HepG2 (cell line): ENCODE data around the gene B4GALT5. TPM values are rescaled to one million over a fixed set of nuclear protein-coding genes. Genes with fewer than 3 reads are reported as not detected.

Source experiments
- ERF ChIP-seq: IDR thresholded peaks from 2 replicates; pipeline ENCODE4 v1.6.1; 2018; ENCODE audit warnings: missing biosample characterization, missing genetic modification reagents
- MIXL1 ChIP-seq: IDR thresholded peaks from 2 replicates; pipeline ENCODE4 v1.6.1; 2016
- MYC ChIP-seq: sonication (generic); formaldehyde crosslinking; IDR thresholded peaks from 2 replicates; pipeline ENCODE4 v1.9.0; 2021; ENCODE audit warnings: missing genetic modification reagents, borderline replicate concordance
- NR2F6 ChIP-seq, 2 experiments: IDR thresholded peaks; 2 replicates each; pipeline ENCODE4 v1.6.1; 2016; ENCODE audit warnings: antibody characterized with exemption in 1 of 2, mild to moderate bottlenecking in 1 of 2
- SP2 ChIP-seq: sonication (generic); formaldehyde crosslinking; IDR thresholded peaks from 2 replicates; pipeline ENCODE4 v1.5.1; 2020; ENCODE audit warnings: mild to moderate bottlenecking, missing genetic modification reagents
- TBX2 ChIP-seq: sonication (generic); formaldehyde crosslinking; IDR thresholded peaks from 2 replicates; pipeline ENCODE4 v1.5.0; 2020; ENCODE audit warnings: missing genetic modification reagents, mild to moderate bottlenecking, borderline replicate concordance
- TGIF2 ChIP-seq: IDR thresholded peaks from 2 replicates; pipeline ENCODE4 v1.6.1; 2016; ENCODE audit warnings: control low read depth, missing compliant biosample characterization
- ZBTB38 ChIP-seq: sonication (generic); formaldehyde crosslinking; IDR thresholded peaks from 2 replicates; pipeline ENCODE4 v1.5.1; 2020; ENCODE audit warnings: mild to moderate bottlenecking, missing genetic modification reagents
- ZFP82 ChIP-seq: sonication (generic); formaldehyde crosslinking; IDR thresholded peaks from 2 replicates; pipeline ENCODE4 v1.5.1; 2020; ENCODE audit warnings: mild to moderate bottlenecking, missing genetic modification reagents, borderline replicate concordance
- ZNF251 ChIP-seq: sonication (generic); formaldehyde crosslinking; IDR thresholded peaks from 2 replicates; pipeline ENCODE4 v1.9.0; 2021; ENCODE audit warnings: mild to moderate bottlenecking, missing genetic modification reagents
- polyA plus RNA-seq, 8 experiments: library from polyadenylated mRNA; depleted of rRNA in 3 of 8; stranded (reverse) in 7 of 8; unstranded in 1 of 8; fragments of >200 nt; fragmentation: Illumina TruSeq in 4 of 8; extraction: Trizol in 4 of 8; gene quantifications; 2 replicates each; pipeline versions ENCODE4 v1.2.1 to v1.2.3, GENCODE V29; 2011 to 2016; ENCODE audit warnings: low read depth in 4 of 8, missing spikeins in 1 of 8, mixed read lengths in 1 of 8; ENCODE audit not compliant: insufficient read depth in 1 of 8
- total RNA-seq, 5 experiments: library from RNA; depleted of rRNA; stranded (reverse); fragments of >200 nt; fragmentation: Illumina TruSeq; extraction: Trizol; gene quantifications; 2 replicates each; pipeline ENCODE4 v1.2.3, GENCODE V29; 2016; ENCODE audit warnings: low read depth in 1 of 5
- TF ChIP-seq, protein P1 (sequence below): sonication (generic); formaldehyde crosslinking; IDR thresholded peaks from one replicate; pipeline ENCODE4 v1.5.1; 2020; ENCODE audit warnings: mild to moderate bottlenecking, missing genetic modification reagents; ENCODE audit errors: not compliant biosample characterization
- TF ChIP-seq, protein P2 (sequence below): sonication (generic); formaldehyde crosslinking; IDR thresholded peaks from 2 replicates; pipeline ENCODE4 v1.4.0; 2020; ENCODE audit warnings: missing genetic modification reagents, low read depth, mild to moderate bottlenecking, borderline replicate concordance
- TF ChIP-seq, protein P3 (sequence below): sonication (generic); formaldehyde crosslinking; IDR thresholded peaks from 2 replicates; pipeline ENCODE4 v1.5.0; 2020; ENCODE audit warnings: missing genetic modification reagents
- TF ChIP-seq, protein P4 (sequence below): sonication (generic); formaldehyde crosslinking; conservative IDR thresholded peaks from 2 replicates; pipeline ENCODE4 v1.8.1; 2023; ENCODE audit warnings: missing genetic modification reagents

The B4GALT5 gene
- total and polyA plus RNA-seq, 2 of the 13 experiments (the other 11 are each of a cell fraction or from before 2014, with no cell fraction given): 27.3 to 30.9 TPM

DNA sequence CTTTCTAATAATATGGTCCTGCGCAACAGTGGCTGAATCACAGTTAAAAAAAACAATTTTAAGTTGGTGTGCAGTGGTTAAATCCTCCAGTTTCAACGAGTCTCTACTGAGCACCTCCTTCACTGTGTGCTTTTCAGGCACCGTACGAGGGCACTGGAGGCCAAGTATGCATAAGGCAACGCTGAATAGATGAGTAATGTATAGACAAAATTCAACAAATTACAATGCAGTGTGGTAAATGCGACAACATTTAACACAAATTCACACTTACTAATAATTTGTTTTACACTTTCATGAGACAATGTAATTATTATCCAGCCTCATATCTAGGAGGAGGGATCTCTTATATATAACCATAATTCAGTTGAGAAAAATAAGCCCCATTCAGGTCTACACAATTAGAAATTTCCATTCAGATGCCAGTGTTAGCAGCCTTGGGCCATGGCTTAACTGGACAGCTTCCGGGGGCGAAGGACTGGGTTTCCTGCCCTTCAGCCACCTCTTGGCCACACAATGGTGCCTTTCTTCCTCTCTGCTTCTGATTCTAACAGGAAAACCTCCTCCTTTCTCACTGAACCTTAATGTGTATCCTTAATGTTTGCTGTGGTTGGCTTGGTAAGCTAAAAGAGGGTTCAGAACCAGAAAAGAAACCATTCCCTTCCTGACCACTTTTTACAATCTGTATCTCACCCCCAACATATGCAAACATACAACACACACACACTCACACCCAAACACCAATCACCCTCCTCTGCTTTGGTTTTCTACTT lies 51.9 kb downstream of the B4GALT5 start (continued):
- TF ChIP-seq, protein P1, sequence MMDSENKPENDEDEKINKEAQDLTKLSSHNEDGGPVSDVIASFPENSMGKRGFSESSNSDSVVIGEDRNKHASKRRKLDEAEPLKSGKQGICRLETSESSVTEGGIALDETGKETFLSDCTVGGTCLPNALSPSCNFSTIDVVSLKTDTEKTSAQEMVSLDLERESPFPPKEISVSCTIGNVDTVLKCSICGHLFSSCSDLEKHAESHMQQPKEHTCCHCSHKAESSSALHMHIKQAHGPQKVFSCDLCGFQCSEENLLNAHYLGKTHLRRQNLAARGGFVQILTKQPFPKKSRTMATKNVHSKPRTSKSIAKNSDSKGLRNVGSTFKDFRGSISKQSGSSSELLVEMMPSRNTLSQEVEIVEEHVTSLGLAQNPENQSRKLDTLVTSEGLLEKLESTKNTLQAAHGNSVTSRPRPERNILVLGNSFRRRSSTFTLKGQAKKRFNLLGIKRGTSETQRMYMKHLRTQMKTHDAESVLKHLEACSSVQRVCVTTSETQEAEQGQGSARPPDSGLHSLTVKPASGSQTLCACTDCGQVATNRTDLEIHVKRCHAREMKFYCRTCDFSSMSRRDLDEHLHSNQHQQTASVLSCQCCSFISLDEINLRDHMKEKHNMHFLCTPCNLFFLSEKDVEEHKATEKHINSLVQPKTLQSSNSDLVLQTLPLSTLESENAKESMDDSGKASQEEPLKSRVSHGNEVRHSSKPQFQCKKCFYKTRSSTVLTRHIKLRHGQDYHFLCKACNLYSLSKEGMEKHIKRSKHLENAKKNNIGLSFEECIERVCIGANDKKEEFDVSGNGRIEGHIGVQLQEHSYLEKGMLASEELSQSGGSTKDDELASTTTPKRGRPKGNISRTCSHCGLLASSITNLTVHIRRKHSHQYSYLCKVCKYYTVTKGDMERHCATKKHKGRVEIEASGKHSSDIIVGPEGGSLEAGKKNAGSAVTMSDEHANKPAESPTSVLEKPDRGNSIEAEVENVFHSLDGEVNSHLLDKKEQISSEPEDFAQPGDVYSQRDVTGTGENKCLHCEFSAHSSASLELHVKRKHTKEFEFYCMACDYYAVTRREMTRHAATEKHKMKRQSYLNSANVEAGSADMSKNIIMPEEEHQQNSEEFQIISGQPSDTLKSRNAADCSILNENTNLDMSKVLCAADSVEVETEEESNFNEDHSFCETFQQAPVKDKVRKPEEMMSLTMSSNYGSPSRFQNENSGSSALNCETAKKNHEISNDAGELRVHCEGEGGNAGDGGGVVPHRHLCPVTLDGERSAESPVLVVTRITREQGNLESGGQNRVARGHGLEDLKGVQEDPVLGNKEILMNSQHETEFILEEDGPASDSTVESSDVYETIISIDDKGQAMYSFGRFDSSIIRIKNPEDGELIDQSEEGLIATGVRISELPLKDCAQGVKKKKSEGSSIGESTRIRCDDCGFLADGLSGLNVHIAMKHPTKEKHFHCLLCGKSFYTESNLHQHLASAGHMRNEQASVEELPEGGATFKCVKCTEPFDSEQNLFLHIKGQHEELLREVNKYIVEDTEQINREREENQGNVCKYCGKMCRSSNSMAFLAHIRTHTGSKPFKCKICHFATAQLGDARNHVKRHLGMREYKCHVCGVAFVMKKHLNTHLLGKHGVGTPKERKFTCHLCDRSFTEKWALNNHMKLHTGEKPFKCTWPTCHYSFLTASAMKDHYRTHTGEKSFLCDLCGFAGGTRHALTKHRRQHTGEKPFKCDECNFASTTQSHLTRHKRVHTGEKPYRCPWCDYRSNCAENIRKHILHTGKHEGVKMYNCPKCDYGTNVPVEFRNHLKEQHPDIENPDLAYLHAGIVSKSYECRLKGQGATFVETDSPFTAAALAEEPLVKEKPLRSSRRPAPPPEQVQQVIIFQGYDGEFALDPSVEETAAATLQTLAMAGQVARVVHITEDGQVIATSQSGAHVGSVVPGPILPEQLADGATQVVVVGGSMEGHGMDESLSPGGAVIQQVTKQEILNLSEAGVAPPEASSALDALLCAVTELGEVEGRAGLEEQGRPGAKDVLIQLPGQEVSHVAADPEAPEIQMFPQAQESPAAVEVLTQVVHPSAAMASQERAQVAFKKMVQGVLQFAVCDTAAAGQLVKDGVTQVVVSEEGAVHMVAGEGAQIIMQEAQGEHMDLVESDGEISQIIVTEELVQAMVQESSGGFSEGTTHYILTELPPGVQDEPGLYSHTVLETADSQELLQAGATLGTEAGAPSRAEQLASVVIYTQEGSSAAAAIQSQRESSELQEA: no peak
- TF ChIP-seq SP2 (CRISPR knock-in tag): no peak
- no peak for TF ChIP-seq MIXL1 (CRISPR knock-in tag)
- no peak for TF ChIP-seq MYC (CRISPR knock-in tag)
- no peak for TF ChIP-seq ZBTB38 (CRISPR knock-in tag)
- TF ChIP-seq ERF: no peak; the same call in 1 of the 2 replicates
- TF ChIP-seq, protein P2, sequence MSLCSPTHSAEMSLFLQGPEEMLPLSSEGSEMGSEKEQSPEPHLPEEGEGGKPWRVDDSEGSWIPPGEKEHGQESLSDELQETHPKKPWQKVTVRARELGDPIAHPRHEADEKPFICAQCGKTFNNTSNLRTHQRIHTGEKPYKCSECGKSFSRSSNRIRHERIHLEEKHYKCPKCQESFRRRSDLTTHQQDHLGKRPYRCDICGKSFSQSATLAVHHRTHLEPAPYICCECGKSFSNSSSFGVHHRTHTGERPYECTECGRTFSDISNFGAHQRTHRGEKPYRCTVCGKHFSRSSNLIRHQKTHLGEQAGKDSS (CRISPR knock-in tag): no peak
- TF ChIP-seq ZNF251 (CRISPR knock-in tag): no peak
- TF ChIP-seq ZFP82 (CRISPR knock-in tag): no peak
- TF ChIP-seq TGIF2 (CRISPR knock-in tag): no peak
- TF ChIP-seq, protein P3, sequence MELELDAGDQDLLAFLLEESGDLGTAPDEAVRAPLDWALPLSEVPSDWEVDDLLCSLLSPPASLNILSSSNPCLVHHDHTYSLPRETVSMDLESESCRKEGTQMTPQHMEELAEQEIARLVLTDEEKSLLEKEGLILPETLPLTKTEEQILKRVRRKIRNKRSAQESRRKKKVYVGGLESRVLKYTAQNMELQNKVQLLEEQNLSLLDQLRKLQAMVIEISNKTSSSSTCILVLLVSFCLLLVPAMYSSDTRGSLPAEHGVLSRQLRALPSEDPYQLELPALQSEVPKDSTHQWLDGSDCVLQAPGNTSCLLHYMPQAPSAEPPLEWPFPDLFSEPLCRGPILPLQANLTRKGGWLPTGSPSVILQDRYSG (CRISPR knock-in tag): no peak
- TF ChIP-seq, protein P4, sequence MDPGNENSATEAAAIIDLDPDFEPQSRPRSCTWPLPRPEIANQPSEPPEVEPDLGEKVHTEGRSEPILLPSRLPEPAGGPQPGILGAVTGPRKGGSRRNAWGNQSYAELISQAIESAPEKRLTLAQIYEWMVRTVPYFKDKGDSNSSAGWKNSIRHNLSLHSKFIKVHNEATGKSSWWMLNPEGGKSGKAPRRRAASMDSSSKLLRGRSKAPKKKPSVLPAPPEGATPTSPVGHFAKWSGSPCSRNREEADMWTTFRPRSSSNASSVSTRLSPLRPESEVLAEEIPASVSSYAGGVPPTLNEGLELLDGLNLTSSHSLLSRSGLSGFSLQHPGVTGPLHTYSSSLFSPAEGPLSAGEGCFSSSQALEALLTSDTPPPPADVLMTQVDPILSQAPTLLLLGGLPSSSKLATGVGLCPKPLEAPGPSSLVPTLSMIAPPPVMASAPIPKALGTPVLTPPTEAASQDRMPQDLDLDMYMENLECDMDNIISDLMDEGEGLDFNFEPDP (CRISPR knock-in tag): no peak
- peak; percentile 23; the same call in 1 of the 2 replicates for TF ChIP-seq TBX2 (CRISPR knock-in tag)
- TF ChIP-seq NR2F6 (IDR thresholded peaks at IDR 0.05): no peak
- TF ChIP-seq NR2F6 (CRISPR knock-in tag; IDR thresholded peaks at IDR 0.05): peak; percentile 23; the same call in 1 of the 2 replicates
